Retinal pigment epithelial cell (primary cell): ENCODE data around the gene RGS4.

ENCODE experiments used
- DNase-seq: peaks from one replicate; pipeline ENCODE4 v3.0.0-alpha.2; 2010; ENCODE audit warnings: low read depth
- H3K4me3 ChIP-seq: 2 replicates; pipeline ENCODE4 v1.5.1; 2011; ENCODE audit warnings: mild to moderate bottlenecking, low read length, control low read depth, moderate library complexity
- CTCF ChIP-seq: conservative IDR thresholded peaks from 2 replicates; pipeline ENCODE4 v1.5.1; 2011; ENCODE audit warnings: low read depth, low read length, control low read depth, inconsistent platforms

The RGS4 gene

GRCh38 chr1:163054181-163054591 lies 15.0 kb upstream of the RGS4 start:
- no peak for TF ChIP-seq CTCF
- no peak overlapping the region for H3K4me3 ChIP-seq
- no peak for DNase-seq

- DNase-seq = no peak
- no peak overlapping the region for H3K4me3 ChIP-seq
- no peak for TF ChIP-seq CTCF
These were observed 14.2 kb upstream of the RGS4 start for GRCh38 chr1:163055005-163055404.

GRCh38 chr1:163055531-163055930 lies 13.6 kb upstream of the RGS4 start:
- DNase-seq = no peak
- no peak overlapping the region for H3K4me3 ChIP-seq
- TF ChIP-seq CTCF = no peak

- no peak for DNase-seq
- TF ChIP-seq CTCF = no peak
- H3K4me3 ChIP-seq = no peak overlapping the region
These were observed 12.3 kb upstream of the RGS4 start for GRCh38 chr1:163056831-163057230.

GRCh38 chr1:163060343-163061007 lies 8.7 kb upstream of the RGS4 start:
- no peak overlapping the region for H3K4me3 ChIP-seq
- TF ChIP-seq CTCF = no peak
- DNase-seq = no peak

GRCh38 chr1:163063143-163063542 lies 6.0 kb upstream of the RGS4 start:
- TF ChIP-seq CTCF = no peak
- H3K4me3 ChIP-seq = no peak overlapping the region
- no peak for DNase-seq

- no peak overlapping the region for H3K4me3 ChIP-seq
- no peak for TF ChIP-seq CTCF
- DNase-seq = no peak
These were observed 5.6 kb upstream of the RGS4 start for GRCh38 chr1:163063610-163064009.
